Measurements from ENCODE around the gene NPLOC4. TPM values are rescaled to one million over a fixed set of nuclear protein-coding genes. Genes with fewer than 3 reads are reported as not detected.

NPLOC4 gene
- total and polyA plus RNA-seq, 2 of the 13 experiments (the other 11 are each of a cell fraction or from before 2014, with no cell fraction given): 57.0 to 97.0 TPM

DNA sequence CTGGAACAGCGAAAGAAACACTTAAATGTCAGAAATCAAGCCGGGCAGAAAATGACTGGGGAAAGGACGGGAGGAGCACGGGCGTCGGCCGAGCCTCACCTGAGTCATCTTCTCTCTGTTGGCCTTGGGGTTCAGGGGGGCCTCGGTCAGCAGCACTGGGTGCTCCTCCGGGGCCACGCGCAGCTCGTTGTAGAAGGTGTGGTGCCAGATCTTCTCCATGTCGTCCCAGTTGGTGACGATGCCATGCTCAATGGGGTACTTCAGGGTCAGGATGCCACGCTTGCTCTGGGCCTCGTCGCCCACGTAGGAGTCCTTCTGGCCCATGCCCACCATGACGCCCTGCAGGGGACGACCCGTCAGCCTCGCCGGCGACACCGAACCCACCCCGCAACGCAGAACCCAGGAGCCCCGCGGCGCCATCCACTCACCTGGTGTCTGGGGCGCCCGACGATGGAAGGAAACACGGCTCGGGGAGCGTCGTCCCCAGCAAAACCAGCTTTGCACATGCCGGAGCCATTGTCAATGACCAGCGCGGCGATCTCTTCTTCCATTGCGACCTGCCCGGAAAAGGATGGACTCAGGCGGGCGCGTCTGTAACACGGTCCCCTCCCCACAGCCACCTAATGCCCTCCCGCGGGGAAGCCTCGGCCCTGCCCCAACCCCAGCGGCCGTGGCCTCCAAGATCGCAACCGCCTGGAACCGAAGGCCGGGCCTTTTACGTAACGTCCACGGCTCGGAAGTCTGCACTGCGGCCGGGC, 124.9 kb downstream of the NPLOC4 start:
- H3K36me3 ChIP-seq (replicated peaks in 1 of 2; ENCODE audit: control insufficient read depth in 1 of 2, insufficient read depth in 2 of 2, low read length in 2 of 2): peaks cover 14 to 23% of the 10 kb centered on the region in 2 experiments
- no peaks in the 10 kb centered on the region; a peak in 1 of 5 replicates for H3K27me3 ChIP-seq (ENCODE audit: control insufficient read depth in 1 of 2, insufficient read depth in 2 of 2, low read length in 2 of 2)
- H3K4me3 ChIP-seq (replicated peaks in 1 of 3; ENCODE audit: insufficient read depth in 1 of 3, low read depth in 2 of 3, low read length in 3 of 3): peak overlapping the region; percentile 67 to 90 (median 75)
- peaks cover 61% of the 10 kb centered on the region for H3K4me1 ChIP-seq (ENCODE audit: insufficient read depth, low read length)
- CTCF ChIA-PET (ENCODE audit: low intra/inter-chr PET ratio, low total read pairs): no interaction called here
- peak overlapping the region; percentile 65 for H3K27ac ChIP-seq (ENCODE audit: extremely low read length, insufficient read depth, low read length)
- no peaks in the 10 kb centered on the region for H3K9me3 ChIP-seq (ENCODE audit: low read length)
- no peak overlapping the region for H2AFZ ChIP-seq (ENCODE audit: low read length)
- 2% methylated on average over 45 of the region's 62 CpGs for WGBS (ENCODE audit: low lambda C conversion rate)
- H4K20me1 ChIP-seq (ENCODE audit: insufficient read depth, low read length): peaks cover 42% of the 10 kb centered on the region
- TSS peak; percentile 71 for BruUV-seq (replicated peaks)
- H3K79me2 ChIP-seq (ENCODE audit: insufficient read depth, low read length): peaks cover 26% of the 10 kb centered on the region
- POLR2A ChIA-PET: interaction anchor here (0.7 to 4.3 kb wide), 16 partner anchors 9 to 289 kb away, joined by 3 to 27 read pairs (median 5); partner anchors contain the start of genes BAHCC1, CEP131, FAAP100 and SLC38A10
- no peak for ATAC-seq
- no peak for FAIRE-seq
- H3K4me2 ChIP-seq (ENCODE audit: low read depth, low read length): peak overlapping the region; percentile 82
- in situ Hi-C loops (cut with HindIII; ENCODE audit: extremely low pct_ligation_motif_present, low pct_unique_long_range_greater_than_20kb): no loop called here
- H3K9ac ChIP-seq (ENCODE audit: insufficient read depth, low read depth, low read length): peak overlapping the region; percentile 86
- DNase-seq (ENCODE audit: low spot score): no peak
- intact Hi-C loops (cut with micrococcal nuclease; ENCODE audit: unreplicated experiment): loop anchor here (10.0 kb wide), 1 partner anchor 117 kb away; the partner anchor contains the start of gene BAHCC1
- TF ChIP-seq ZNF589 (CRISPR knock-in tag; conservative IDR thresholded peaks at IDR 0.05): peak; percentile 76; the same call in 1 of the 2 replicates
- TF ChIP-seq, protein P1, sequence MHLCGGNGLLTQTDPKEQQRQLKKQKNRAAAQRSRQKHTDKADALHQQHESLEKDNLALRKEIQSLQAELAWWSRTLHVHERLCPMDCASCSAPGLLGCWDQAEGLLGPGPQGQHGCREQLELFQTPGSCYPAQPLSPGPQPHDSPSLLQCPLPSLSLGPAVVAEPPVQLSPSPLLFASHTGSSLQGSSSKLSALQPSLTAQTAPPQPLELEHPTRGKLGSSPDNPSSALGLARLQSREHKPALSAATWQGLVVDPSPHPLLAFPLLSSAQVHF (CRISPR knock-in tag; IDR thresholded peaks at IDR 0.05): no peak
- no peak for TF ChIP-seq SMYD3 (CRISPR knock-in tag; IDR thresholded peaks at IDR 0.05)
- no peak for TF ChIP-seq HOXD1 (CRISPR knock-in tag; IDR thresholded peaks at IDR 0.05)
- peak; percentile 94; the same call in 1 of the 2 replicates for TF ChIP-seq ZNF546 (CRISPR knock-in tag; conservative IDR thresholded peaks at IDR 0.05)
- TF ChIP-seq FOXK2 (IDR thresholded peaks at IDR 0.05): no peak
- no peak; the same call in 1 of the 2 replicates for TF ChIP-seq ZNF619 (CRISPR knock-in tag; IDR thresholded peaks at IDR 0.05)
- TF ChIP-seq, protein P2, sequence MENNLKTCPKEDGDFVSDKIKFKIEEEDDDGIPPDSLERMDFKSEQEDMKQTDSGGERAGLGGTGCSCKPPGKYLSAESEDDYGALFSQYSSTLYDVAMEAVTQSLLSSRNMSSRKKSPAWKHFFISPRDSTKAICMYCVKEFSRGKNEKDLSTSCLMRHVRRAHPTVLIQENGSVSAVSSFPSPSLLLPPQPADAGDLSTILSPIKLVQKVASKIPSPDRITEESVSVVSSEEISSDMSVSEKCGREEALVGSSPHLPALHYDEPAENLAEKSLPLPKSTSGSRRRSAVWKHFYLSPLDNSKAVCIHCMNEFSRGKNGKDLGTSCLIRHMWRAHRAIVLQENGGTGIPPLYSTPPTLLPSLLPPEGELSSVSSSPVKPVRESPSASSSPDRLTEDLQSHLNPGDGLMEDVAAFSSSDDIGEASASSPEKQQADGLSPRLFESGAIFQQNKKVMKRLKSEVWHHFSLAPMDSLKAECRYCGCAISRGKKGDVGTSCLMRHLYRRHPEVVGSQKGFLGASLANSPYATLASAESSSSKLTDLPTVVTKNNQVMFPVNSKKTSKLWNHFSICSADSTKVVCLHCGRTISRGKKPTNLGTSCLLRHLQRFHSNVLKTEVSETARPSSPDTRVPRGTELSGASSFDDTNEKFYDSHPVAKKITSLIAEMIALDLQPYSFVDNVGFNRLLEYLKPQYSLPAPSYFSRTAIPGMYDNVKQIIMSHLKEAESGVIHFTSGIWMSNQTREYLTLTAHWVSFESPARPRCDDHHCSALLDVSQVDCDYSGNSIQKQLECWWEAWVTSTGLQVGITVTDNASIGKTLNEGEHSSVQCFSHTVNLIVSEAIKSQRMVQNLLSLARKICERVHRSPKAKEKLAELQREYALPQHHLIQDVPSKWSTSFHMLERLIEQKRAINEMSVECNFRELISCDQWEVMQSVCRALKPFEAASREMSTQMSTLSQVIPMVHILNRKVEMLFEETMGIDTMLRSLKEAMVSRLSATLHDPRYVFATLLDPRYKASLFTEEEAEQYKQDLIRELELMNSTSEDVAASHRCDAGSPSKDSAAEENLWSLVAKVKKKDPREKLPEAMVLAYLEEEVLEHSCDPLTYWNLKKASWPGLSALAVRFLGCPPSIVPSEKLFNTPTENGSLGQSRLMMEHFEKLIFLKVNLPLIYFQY (CRISPR knock-in tag; IDR thresholded peaks at IDR 0.05; ENCODE audit: borderline replicate concordance): no peak
- TF ChIP-seq, protein P3, sequence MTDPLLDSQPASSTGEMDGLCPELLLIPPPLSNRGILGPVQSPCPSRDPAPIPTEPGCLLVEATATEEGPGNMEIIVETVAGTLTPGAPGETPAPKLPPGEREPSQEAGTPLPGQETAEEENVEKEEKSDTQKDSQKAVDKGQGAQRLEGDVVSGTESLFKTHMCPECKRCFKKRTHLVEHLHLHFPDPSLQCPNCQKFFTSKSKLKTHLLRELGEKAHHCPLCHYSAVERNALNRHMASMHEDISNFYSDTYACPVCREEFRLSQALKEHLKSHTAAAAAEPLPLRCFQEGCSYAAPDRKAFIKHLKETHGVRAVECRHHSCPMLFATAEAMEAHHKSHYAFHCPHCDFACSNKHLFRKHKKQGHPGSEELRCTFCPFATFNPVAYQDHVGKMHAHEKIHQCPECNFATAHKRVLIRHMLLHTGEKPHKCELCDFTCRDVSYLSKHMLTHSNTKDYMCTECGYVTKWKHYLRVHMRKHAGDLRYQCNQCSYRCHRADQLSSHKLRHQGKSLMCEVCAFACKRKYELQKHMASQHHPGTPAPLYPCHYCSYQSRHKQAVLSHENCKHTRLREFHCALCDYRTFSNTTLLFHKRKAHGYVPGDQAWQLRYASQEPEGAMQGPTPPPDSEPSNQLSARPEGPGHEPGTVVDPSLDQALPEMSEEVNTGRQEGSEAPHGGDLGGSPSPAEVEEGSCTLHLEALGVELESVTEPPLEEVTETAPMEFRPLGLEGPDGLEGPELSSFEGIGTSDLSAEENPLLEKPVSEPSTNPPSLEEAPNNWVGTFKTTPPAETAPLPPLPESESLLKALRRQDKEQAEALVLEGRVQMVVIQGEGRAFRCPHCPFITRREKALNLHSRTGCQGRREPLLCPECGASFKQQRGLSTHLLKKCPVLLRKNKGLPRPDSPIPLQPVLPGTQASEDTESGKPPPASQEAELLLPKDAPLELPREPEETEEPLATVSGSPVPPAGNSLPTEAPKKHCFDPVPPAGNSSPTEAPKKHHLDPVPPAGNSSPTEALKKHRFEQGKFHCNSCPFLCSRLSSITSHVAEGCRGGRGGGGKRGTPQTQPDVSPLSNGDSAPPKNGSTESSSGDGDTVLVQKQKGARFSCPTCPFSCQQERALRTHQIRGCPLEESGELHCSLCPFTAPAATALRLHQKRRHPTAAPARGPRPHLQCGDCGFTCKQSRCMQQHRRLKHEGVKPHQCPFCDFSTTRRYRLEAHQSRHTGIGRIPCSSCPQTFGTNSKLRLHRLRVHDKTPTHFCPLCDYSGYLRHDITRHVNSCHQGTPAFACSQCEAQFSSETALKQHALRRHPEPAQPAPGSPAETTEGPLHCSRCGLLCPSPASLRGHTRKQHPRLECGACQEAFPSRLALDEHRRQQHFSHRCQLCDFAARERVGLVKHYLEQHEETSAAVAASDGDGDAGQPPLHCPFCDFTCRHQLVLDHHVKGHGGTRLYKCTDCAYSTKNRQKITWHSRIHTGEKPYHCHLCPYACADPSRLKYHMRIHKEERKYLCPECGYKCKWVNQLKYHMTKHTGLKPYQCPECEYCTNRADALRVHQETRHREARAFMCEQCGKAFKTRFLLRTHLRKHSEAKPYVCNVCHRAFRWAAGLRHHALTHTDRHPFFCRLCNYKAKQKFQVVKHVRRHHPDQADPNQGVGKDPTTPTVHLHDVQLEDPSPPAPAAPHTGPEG (CRISPR knock-in tag; IDR thresholded peaks at IDR 0.05): no peak; the same call in 1 of the 2 replicates
- TF ChIP-seq MBD4 (IDR thresholded peaks at IDR 0.05; ENCODE audit: borderline replicate concordance, low read length): no peak
- TF ChIP-seq ZNF235 (CRISPR knock-in tag; IDR thresholded peaks at IDR 0.05; ENCODE audit: borderline replicate concordance): peak; percentile 8; the same call in 1 of the 2 replicates
- TF ChIP-seq, protein P4, sequence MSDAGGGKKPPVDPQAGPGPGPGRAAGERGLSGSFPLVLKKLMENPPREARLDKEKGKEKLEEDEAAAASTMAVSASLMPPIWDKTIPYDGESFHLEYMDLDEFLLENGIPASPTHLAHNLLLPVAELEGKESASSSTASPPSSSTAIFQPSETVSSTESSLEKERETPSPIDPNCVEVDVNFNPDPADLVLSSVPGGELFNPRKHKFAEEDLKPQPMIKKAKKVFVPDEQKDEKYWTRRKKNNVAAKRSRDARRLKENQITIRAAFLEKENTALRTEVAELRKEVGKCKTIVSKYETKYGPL (CRISPR knock-in tag; IDR thresholded peaks at IDR 0.05): 0 out of 2 replicates have a peak, but pooled peaks have one; percentile 51

Measured in HepG2 (cell line).